HUES64 (cell line): ENCODE measurements around the gene COL15A1.

Source experiments
- H3K27ac ChIP-seq: 2 replicates; pipeline ENCODE4 v1.7.0; 2013; ENCODE audit warnings: low read depth, low read length, inconsistent platforms
- H3K27me3 ChIP-seq: 2 replicates; pipeline ENCODE4 v1.6.1; 2013; ENCODE audit warnings: mild to moderate bottlenecking, low read length; ENCODE audit not compliant: insufficient read depth
- H3K36me3 ChIP-seq: 2 replicates; pipeline ENCODE4 v1.6.1; 2013; ENCODE audit warnings: mild to moderate bottlenecking, low read length; ENCODE audit not compliant: insufficient read depth
- H3K4me1 ChIP-seq: 2 replicates; pipeline ENCODE4 v1.6.1; 2013; ENCODE audit warnings: mild to moderate bottlenecking, low read length, moderate library complexity; ENCODE audit not compliant: insufficient read depth
- H3K4me3 ChIP-seq: 2 replicates; pipeline ENCODE4 v1.5.1; 2013; ENCODE audit warnings: mild to moderate bottlenecking, low read length, moderate library complexity
- H3K9ac ChIP-seq: 2 replicates; pipeline ENCODE4 v1.6.1; 2013; ENCODE audit warnings: mild to moderate bottlenecking, low read depth, low read length
- H3K9me3 ChIP-seq: 2 replicates; pipeline ENCODE4 v1.6.1; 2013; ENCODE audit warnings: low read depth, low read length; ENCODE audit not compliant: insufficient read depth
- WGBS: fragments of 150-250, 120-280 bp; methylation state at CpG from one replicate; pipeline ENCODE4 v1.1.7; 2013; ENCODE audit warnings: missing lambda C conversion rate; 5-methylcytosine and 5-hydroxymethylcytosine counted together

The COL15A1 gene

DNA sequence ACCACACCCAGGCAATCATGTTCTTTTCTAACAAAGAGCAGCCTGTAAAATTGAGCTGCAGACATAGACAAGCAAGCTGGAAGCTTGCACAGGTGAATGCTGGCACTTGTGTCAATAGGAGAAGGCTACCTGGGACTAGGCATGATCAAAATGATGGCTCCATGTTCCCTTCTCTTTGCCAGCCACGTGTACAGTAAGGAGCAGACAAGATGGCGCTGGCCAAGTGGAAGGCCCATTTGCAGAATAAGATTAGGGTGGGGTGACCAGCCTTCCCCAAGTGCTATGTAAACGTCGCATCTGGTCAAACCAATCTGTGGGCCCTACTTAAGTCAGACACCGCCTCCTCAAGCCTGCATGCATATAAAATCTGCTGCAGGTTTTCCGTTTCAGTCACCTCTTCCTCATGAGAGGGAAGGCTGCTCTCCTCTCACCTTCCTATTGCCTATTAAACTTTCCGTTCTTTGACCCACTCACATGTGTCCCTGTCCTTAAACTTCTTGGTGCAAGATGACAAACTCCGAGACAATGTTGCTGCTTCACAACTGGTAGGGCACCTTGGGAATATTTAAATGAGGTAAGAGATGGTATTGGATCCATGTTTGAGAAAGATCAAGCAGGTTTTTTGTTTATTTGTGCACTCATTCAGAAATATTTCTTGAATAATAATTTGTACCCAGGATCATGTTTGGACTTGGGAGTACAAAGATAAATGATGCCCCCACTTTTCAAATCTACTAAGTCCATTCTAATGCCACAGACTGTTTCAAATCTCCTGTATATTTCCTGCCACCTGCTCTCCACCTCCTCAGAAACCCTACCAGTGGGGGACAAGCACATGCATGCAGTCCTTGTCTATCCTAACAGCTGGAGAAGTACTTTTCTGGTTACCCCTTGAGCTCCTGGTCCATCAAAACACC, 130.5 kb downstream of the COL15A1 start:
- Histone ChIP-seq H3K4me1 (no peaks in the 10 kb centered on the region), H3K9me3 (no peaks in the 10 kb centered on the region), H3K4me3 (no peak overlapping the region), H3K36me3 (no peaks in the 10 kb centered on the region), H3K27me3 (no peaks in the 10 kb centered on the region), H3K27ac (no peak overlapping the region), H3K9ac (no peak overlapping the region)
- 97% methylated on average over 8 of the region's 8 CpGs for WGBS

GRCh38 chr9:99074902-99075245, 131.2 kb downstream of the COL15A1 start:
- H3K9ac ChIP-seq, result no peak overlapping the region
- H3K9me3 ChIP-seq, result no peaks in the 10 kb centered on the region
- 89% methylated on average over 3 of the region's 3 CpGs for WGBS
- no peak overlapping the region for H3K27ac ChIP-seq
- H3K36me3 ChIP-seq, result no peaks in the 10 kb centered on the region
- H3K4me1 ChIP-seq, result no peaks in the 10 kb centered on the region
- no peak overlapping the region for H3K4me3 ChIP-seq
- H3K27me3 ChIP-seq, result no peaks in the 10 kb centered on the region

- H3K36me3 ChIP-seq, result no peaks in the 10 kb centered on the region
- no peak overlapping the region for H3K4me3 ChIP-seq
- no peak overlapping the region for H3K27ac ChIP-seq
- H3K9me3 ChIP-seq, result no peaks in the 10 kb centered on the region
- no peak overlapping the region for H3K9ac ChIP-seq
- WGBS, result 86% methylated on average over 5 of the region's 6 CpGs
- H3K4me1 ChIP-seq, result no peaks in the 10 kb centered on the region
- H3K27me3 ChIP-seq, result no peaks in the 10 kb centered on the region
Measured at GRCh38 chr9:99075246-99075912, 131.7 kb downstream of the COL15A1 start.

DNA sequence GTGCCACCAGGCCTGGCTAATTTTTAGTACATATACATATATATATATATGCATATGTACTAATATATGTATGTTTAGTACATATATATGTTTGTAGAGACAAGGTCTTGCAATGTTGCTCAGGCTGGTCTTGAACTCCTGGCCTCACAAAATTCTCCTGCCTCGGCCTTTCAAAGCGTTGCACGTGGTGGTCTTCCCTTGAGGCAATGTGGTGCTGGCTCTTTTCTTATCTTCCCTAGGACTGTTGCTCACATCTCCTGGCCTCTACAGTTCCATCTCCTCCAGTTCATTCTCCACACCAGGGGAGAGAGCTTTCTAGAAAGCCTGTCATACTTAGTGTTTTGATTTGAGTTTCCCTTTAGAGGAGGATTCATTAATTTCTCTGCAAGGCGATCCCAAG, 132.3 kb downstream of the COL15A1 start:
- H3K36me3 ChIP-seq, result no peaks in the 10 kb centered on the region
- no peaks in the 10 kb centered on the region for H3K9me3 ChIP-seq
- H3K4me3 ChIP-seq, result no peak overlapping the region
- no peaks in the 10 kb centered on the region for H3K27me3 ChIP-seq
- H3K4me1 ChIP-seq, result no peaks in the 10 kb centered on the region
- WGBS, result 97% methylated on average over 4 of the region's 4 CpGs
- no peak overlapping the region for H3K9ac ChIP-seq
- no peak overlapping the region for H3K27ac ChIP-seq

DNA sequence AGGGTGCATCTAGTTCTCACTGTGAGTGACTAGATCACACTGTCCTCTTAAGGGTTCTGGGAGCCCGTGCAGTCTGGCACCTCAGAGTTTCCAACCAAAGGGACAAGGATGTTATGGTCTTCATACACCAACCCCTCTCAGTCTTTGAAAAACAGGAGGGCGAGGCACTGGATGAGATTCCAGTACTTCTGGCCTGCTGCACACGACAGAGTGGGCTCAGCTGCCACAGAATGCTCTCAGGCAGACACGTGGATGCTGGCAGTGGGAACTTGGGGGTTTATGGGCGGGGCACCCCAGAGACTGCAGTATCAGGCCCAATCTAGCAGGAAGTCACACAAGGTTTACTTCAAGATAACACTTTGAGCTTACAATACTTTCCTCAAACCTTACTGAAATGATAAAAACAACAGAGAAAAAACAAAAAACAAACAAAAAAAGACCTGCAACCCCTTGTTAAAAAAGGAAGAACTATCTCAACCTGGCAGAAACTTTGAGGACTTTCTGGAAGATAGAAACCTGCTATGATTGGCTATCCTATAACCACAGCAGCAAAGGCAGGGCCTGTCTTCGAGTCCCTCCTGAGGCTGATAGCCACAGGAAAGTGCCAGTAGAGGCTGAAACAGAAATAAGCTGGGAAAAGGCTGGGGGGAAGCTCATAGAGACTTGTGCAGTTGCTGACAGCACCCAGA, 132.9 kb downstream of the COL15A1 start:
- no peak overlapping the region for H3K9ac ChIP-seq
- no peak overlapping the region for H3K27ac ChIP-seq
- 83% methylated on average over 6 of the region's 6 CpGs for WGBS
- H3K4me3 ChIP-seq, result no peak overlapping the region
- H3K27me3 ChIP-seq, result no peaks in the 10 kb centered on the region
- no peaks in the 10 kb centered on the region for H3K36me3 ChIP-seq
- no peaks in the 10 kb centered on the region for H3K9me3 ChIP-seq
- no peaks in the 10 kb centered on the region for H3K4me1 ChIP-seq

GRCh38 chr9:99078717-99079116, 135.0 kb downstream of the COL15A1 start:
- no peak overlapping the region for H3K27ac ChIP-seq
- H3K36me3 ChIP-seq, result no peaks in the 10 kb centered on the region
- no peak overlapping the region for H3K4me3 ChIP-seq
- H3K27me3 ChIP-seq, result no peaks in the 10 kb centered on the region
- WGBS, result 87% methylated on average over 2 of the region's 2 CpGs
- H3K9ac ChIP-seq, result no peak overlapping the region
- no peaks in the 10 kb centered on the region for H3K4me1 ChIP-seq
- H3K9me3 ChIP-seq, result 0 out of 2 replicates have a peak, but pooled peaks cover 5% of the 10 kb centered on the region

- Histone ChIP-seq H3K36me3 (no peaks in the 10 kb centered on the region), H3K9ac (no peak overlapping the region), H3K4me3 (no peak overlapping the region), H3K27ac (no peak overlapping the region), H3K27me3 (no peaks in the 10 kb centered on the region), H3K4me1 (no peaks in the 10 kb centered on the region), H3K9me3 (0 out of 2 replicates have a peak, but pooled peaks cover 5% of the 10 kb centered on the region)
- WGBS, result 94% methylated on average over 3 of the region's 3 CpGs
Measured at GRCh38 chr9:99079542-99079941, 135.8 kb downstream of the COL15A1 start.

- no peak overlapping the region for H3K4me3 ChIP-seq
- H3K9me3 ChIP-seq, result 0 out of 2 replicates have a peak, but pooled peaks cover 5% of the 10 kb centered on the region
- H3K9ac ChIP-seq, result no peak overlapping the region
- no peak overlapping the region for H3K27ac ChIP-seq
- H3K36me3 ChIP-seq, result no peaks in the 10 kb centered on the region
- no peaks in the 10 kb centered on the region for H3K4me1 ChIP-seq
- WGBS, result 77% methylated on average over 6 of the region's 6 CpGs
- H3K27me3 ChIP-seq, result no peaks in the 10 kb centered on the region
Measured at GRCh38 chr9:99083051-99083450, 139.3 kb downstream of the COL15A1 start.

GRCh38 chr9:99085949-99086948, 142.5 kb downstream of the COL15A1 start:
- Histone ChIP-seq H3K9me3 (peaks cover 24% of the 10 kb centered on the region; the same call in 1 of the 2 replicates), H3K9ac (no peak overlapping the region), H3K4me3 (no peak overlapping the region), H3K27me3 (no peaks in the 10 kb centered on the region), H3K36me3 (no peaks in the 10 kb centered on the region), H3K4me1 (no peaks in the 10 kb centered on the region), H3K27ac (no peak overlapping the region)
- WGBS, result 92% methylated on average over 12 of the region's 12 CpGs

DNA sequence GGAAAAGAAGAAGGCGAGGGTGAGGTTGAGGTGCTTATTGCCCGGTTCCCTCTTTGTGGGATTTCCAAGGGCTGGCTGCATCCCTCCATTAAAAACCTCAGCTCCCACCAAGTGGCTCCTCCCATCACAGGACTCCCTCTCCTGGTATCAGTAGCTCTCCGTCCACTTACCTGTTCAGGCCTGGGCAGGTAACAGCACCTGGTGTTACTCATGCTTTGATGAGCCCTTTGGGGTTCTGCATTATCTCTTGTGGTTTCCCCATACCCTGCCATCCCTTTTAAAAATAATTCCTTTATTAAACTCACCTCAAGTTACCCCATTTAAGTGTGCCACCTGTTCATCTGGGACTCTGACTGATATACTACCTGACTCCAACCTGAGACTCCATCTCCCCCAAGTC, 143.8 kb downstream of the COL15A1 start:
- Histone ChIP-seq H3K4me3 (no peak overlapping the region), H3K27ac (no peak overlapping the region), H3K9me3 (peaks cover 24% of the 10 kb centered on the region; the same call in 1 of the 2 replicates), H3K36me3 (no peaks in the 10 kb centered on the region), H3K9ac (no peak overlapping the region), H3K27me3 (no peaks in the 10 kb centered on the region), H3K4me1 (no peaks in the 10 kb centered on the region)
- WGBS, result 97% methylated on average over 3 of the region's 3 CpGs
